ENCODE results near the gene FBXW8.

DNA sequence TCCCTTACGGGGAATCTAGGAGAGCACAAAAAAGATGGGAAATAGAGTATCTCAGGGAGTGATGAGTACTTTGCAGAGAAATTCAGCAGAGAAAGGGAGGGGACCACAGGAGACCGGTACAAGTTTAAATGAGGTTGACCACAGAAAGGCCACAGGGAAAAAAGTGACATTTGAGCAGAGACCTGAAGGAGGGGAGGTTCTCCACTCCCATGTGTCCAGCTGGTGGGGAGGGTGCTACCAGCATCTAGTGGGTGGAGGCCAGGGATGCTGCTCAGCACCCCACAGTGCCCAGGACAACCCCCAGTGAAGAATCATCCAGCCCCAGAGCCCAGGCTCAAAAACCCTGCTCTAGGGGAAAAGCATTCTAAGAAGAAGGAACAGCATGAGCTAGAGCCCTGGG, 153.8 kb downstream of the FBXW8 start:
- TF ChIP-seq, protein P1, sequence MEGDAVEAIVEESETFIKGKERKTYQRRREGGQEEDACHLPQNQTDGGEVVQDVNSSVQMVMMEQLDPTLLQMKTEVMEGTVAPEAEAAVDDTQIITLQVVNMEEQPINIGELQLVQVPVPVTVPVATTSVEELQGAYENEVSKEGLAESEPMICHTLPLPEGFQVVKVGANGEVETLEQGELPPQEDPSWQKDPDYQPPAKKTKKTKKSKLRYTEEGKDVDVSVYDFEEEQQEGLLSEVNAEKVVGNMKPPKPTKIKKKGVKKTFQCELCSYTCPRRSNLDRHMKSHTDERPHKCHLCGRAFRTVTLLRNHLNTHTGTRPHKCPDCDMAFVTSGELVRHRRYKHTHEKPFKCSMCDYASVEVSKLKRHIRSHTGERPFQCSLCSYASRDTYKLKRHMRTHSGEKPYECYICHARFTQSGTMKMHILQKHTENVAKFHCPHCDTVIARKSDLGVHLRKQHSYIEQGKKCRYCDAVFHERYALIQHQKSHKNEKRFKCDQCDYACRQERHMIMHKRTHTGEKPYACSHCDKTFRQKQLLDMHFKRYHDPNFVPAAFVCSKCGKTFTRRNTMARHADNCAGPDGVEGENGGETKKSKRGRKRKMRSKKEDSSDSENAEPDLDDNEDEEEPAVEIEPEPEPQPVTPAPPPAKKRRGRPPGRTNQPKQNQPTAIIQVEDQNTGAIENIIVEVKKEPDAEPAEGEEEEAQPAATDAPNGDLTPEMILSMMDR (IDR thresholded peaks at IDR 0.05), result no peak
- no peak for TF ChIP-seq POLR2A (IDR thresholded peaks at IDR 0.05)

Data from thyroid gland (tissue), 4 donors.